HepG2 (cell line): Measurements from ENCODE around the gene FNDC3A. TPM values are rescaled to one million over a fixed set of nuclear protein-coding genes. Genes with fewer than 3 reads are reported as not detected.

Experiments
- FOXO4 ChIP-seq: sonication (generic); formaldehyde crosslinking; conservative IDR thresholded peaks from 2 replicates; pipeline ENCODE4 v1.8.1; 2023; ENCODE audit warnings: missing genetic modification reagents
- HES4 ChIP-seq: sonication (generic); formaldehyde crosslinking; IDR thresholded peaks from 2 replicates; pipeline ENCODE4 v1.9.0; 2021; ENCODE audit warnings: mild to moderate bottlenecking, missing genetic modification reagents, borderline replicate concordance
- HIVEP1 ChIP-seq: sonication (generic); formaldehyde crosslinking; IDR thresholded peaks from 2 replicates; pipeline ENCODE4 v1.4.0; 2020; ENCODE audit warnings: mild to moderate bottlenecking, missing genetic modification reagents
- MIXL1 ChIP-seq: IDR thresholded peaks from 2 replicates; pipeline ENCODE4 v1.6.1; 2016
- POLR2AphosphoS2 ChIP-seq: IDR thresholded peaks from 2 replicates; pipeline ENCODE4 v1.6.1; 2011; ENCODE audit warnings: low read depth, low read length, improper control_type of control experiment
- RNF2 ChIP-seq: fragments of 450-650 bp; conservative IDR thresholded peaks from 2 replicates; pipeline ENCODE4 v1.6.1; 2016; ENCODE audit warnings: low read depth
- SRY ChIP-seq: sonication (generic); formaldehyde crosslinking; IDR thresholded peaks from 2 replicates; pipeline ENCODE4 v1.8.0; 2022; ENCODE audit warnings: mild to moderate bottlenecking, missing genetic modification reagents
- USF2 ChIP-seq, 2 experiments: sonication (generic) in 1 of 2; formaldehyde crosslinking in 1 of 2; IDR thresholded peaks; 2 replicates each; pipeline versions ENCODE4 v1.5.1 to v1.6.1; 2011 to 2020; ENCODE audit warnings: borderline replicate concordance in 1 of 2, low read depth in 1 of 2, low read length in 1 of 2, mild to moderate bottlenecking in 1 of 2, missing genetic modification reagents in 1 of 2, moderate library complexity in 1 of 2
- ZNF274 ChIP-seq: sonication (generic); formaldehyde crosslinking; IDR thresholded peaks from 2 replicates; pipeline ENCODE4 v1.5.1; 2020; ENCODE audit warnings: mild to moderate bottlenecking, missing genetic modification reagents
- ZNF333 ChIP-seq: sonication (generic); formaldehyde crosslinking; IDR thresholded peaks from 2 replicates; pipeline ENCODE4 v1.4.0; 2020; ENCODE audit warnings: mild to moderate bottlenecking, missing genetic modification reagents, borderline replicate concordance
- ZNF577 ChIP-seq: sonication (generic); formaldehyde crosslinking; IDR thresholded peaks from 2 replicates; pipeline ENCODE4 v1.4.0; 2020; ENCODE audit warnings: mild to moderate bottlenecking, low read depth, missing genetic modification reagents, borderline replicate concordance
- ZNF75D ChIP-seq: sonication (generic); formaldehyde crosslinking; IDR thresholded peaks from 2 replicates; pipeline ENCODE4 v1.8.1; 2023; ENCODE audit warnings: missing genetic modification reagents, mild to moderate bottlenecking, borderline replicate concordance
- ZNF878 ChIP-seq: sonication (generic); formaldehyde crosslinking; IDR thresholded peaks from 2 replicates; pipeline ENCODE4 v1.8.1; 2023; ENCODE audit warnings: mild to moderate bottlenecking, missing genetic modification reagents, moderate library complexity
- polyA plus RNA-seq, 8 experiments: library from polyadenylated mRNA; depleted of rRNA in 3 of 8; stranded (reverse) in 7 of 8; unstranded in 1 of 8; fragments of >200 nt; fragmentation: Illumina TruSeq in 4 of 8; extraction: Trizol in 4 of 8; gene quantifications; 2 replicates each; pipeline versions ENCODE4 v1.2.1 to v1.2.3, GENCODE V29; 2011 to 2016; ENCODE audit warnings: low read depth in 4 of 8, missing spikeins in 1 of 8, mixed read lengths in 1 of 8; ENCODE audit not compliant: insufficient read depth in 1 of 8
- total RNA-seq, 5 experiments: library from RNA; depleted of rRNA; stranded (reverse); fragments of >200 nt; fragmentation: Illumina TruSeq; extraction: Trizol; gene quantifications; 2 replicates each; pipeline ENCODE4 v1.2.3, GENCODE V29; 2016; ENCODE audit warnings: low read depth in 1 of 5

Gene FNDC3A
- total and polyA plus RNA-seq, 2 of the 13 experiments (the other 11 are each of a cell fraction or from before 2014, with no cell fraction given): 36.7 to 39.3 TPM

- TF ChIP-seq USF2 (IDR thresholded peaks at IDR 0.05; ENCODE audit: low read depth, low read length) (no peak), USF2 (CRISPR knock-in tag; IDR thresholded peaks at IDR 0.05; ENCODE audit: borderline replicate concordance) (no peak), HIVEP1 (CRISPR knock-in tag) (no peak), FOXO4 (CRISPR knock-in tag) (no peak), ZNF878 (no peak), MIXL1 (CRISPR knock-in tag) (no peak), SRY (CRISPR knock-in tag) (no peak), RNF2 (no peak), HES4 (CRISPR knock-in tag) (no peak), ZNF577 (no peak), ZNF75D (CRISPR knock-in tag) (no peak), ZNF274 (CRISPR knock-in tag) (no peak), ZNF333 (CRISPR knock-in tag) (no peak), POLR2AphosphoS2 (no peak)
Measured at GRCh38 chr13:48977973-48978372, 2.3 kb downstream of the FNDC3A start (continued).
